ENCODE results near the gene IPO11. TPM values are rescaled to one million over a fixed set of nuclear protein-coding genes. Genes with fewer than 3 reads are reported as not detected.

Gene IPO11
- total and polyA plus RNA-seq, 10 donors: 7.8 to 42.2 (median 34.0) TPM

DNA sequence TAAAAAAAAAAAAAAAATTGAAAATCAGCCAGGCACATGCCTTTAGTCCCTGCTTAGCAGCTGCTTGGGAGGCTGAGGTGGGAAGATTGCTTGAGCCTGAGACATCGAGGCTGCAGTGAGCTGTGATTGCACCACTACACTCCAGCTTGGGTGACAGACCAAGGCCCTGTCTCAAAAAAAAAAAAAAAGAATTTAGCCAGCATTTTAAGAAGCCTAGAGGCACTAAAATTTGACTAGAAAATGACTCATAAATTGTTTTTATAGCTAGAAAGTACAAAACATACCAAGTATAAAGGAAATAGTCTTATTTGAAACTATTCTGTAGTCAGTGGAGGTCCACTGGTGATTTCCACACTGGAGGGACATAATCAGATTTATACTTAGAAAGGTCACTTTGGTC, 183.5 kb downstream of the IPO11 start:
- WGBS, 5 donors: 92 to 100% (median 96%) methylated on average over 1 of the region's 1 CpG

DNA sequence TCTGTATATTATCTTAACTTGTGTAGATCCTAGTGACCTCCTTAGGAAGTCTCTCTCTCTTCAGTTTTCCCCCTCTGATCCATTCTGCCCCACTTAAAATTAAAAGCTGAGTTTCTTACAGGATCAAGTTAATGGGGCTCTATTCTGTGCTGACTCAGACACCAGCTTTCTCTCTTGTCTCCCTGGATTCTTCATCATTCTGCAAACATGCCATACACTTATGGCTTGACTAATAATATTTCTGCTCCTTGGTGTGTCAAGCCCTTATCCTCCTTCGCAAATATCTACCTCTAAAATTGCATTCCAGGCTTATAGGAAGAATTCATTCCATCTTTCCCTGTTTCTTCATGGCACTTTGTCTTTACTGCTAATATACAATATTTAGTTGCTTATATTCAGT, 184.1 kb downstream of the IPO11 start:
- no peaks in the 10 kb centered on the region for H3K4me1 ChIP-seq
- H3K27ac ChIP-seq: no peak overlapping the region
- no peak overlapping the region for H3K4me3 ChIP-seq
- 95 to 100% (median 98%) methylated on average over 1 of the region's 1 CpG for WGBS, 5 donors
- H3K9me3 ChIP-seq: peaks cover 0 to 11% (median 0%) of the 10 kb centered on the region in 8 donors
- TF ChIP-seq POLR2AphosphoS5 (IDR thresholded peaks at IDR 0.05) (no peak), POLR2A (IDR thresholded peaks at IDR 0.05) (no peak)
- TF ChIP-seq, protein P1, sequence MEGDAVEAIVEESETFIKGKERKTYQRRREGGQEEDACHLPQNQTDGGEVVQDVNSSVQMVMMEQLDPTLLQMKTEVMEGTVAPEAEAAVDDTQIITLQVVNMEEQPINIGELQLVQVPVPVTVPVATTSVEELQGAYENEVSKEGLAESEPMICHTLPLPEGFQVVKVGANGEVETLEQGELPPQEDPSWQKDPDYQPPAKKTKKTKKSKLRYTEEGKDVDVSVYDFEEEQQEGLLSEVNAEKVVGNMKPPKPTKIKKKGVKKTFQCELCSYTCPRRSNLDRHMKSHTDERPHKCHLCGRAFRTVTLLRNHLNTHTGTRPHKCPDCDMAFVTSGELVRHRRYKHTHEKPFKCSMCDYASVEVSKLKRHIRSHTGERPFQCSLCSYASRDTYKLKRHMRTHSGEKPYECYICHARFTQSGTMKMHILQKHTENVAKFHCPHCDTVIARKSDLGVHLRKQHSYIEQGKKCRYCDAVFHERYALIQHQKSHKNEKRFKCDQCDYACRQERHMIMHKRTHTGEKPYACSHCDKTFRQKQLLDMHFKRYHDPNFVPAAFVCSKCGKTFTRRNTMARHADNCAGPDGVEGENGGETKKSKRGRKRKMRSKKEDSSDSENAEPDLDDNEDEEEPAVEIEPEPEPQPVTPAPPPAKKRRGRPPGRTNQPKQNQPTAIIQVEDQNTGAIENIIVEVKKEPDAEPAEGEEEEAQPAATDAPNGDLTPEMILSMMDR (IDR thresholded peaks at IDR 0.05 in 8 of 11, conservative IDR thresholded peaks at IDR 0.05 in 3 of 11): no peak
- no peaks in the 10 kb centered on the region for H3K27me3 ChIP-seq (replicated peaks in 1 of 7)
- peaks cover 0 to 37% (median 11%) of the 10 kb centered on the region in 6 donors for H3K36me3 ChIP-seq
- intact Hi-C loops (cut with DNase I; ENCODE audit: low total_unique reads): no loop called here
- DNase-seq: no peak

More for the DNA sequence above, 183.5 kb downstream of the IPO11 start:
- intact Hi-C loops (cut with DNase I; ENCODE audit: low total_unique reads): no loop called here
- H3K27ac ChIP-seq: no peak overlapping the region
- TF ChIP-seq, protein P1 (IDR thresholded peaks at IDR 0.05 in 8 of 11, conservative IDR thresholded peaks at IDR 0.05 in 3 of 11): no peak
- TF ChIP-seq POLR2A (IDR thresholded peaks at IDR 0.05) (no peak), POLR2AphosphoS5 (IDR thresholded peaks at IDR 0.05) (no peak)
- H3K4me1 ChIP-seq: no peaks in the 10 kb centered on the region
- H3K9me3 ChIP-seq: peaks cover 0 to 11% (median 0%) of the 10 kb centered on the region in 8 donors
- H3K27me3 ChIP-seq (replicated peaks in 1 of 7): no peaks in the 10 kb centered on the region
- no peak overlapping the region for H3K4me3 ChIP-seq
- DNase-seq: no peak
- H3K36me3 ChIP-seq: peaks cover 0 to 41% (median 15%) of the 10 kb centered on the region in 6 donors

DNA sequence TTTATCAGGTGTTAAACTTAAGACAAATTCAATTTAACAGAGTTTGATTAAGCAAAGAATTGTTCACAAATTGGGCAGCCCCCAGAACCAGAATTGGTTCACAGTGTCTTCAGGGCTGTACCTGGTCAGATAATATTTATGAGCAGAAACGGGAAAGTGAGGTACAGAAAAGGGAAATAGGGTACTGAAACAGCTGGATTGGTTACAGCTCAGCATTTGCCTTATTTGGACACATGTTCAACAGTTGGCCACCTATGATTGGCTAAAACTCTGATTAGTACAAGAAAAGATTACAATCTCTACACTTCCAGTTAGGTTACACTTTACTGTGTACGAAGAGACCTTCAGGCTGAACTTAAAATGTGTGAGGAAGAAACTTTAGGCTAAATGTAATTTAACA, 184.8 kb downstream of the IPO11 start:
- no peak for TF ChIP-seq POLR2AphosphoS5 (IDR thresholded peaks at IDR 0.05)
- TF ChIP-seq, protein P1 (IDR thresholded peaks at IDR 0.05 in 8 of 11, conservative IDR thresholded peaks at IDR 0.05 in 3 of 11): no peak
- no peak for TF ChIP-seq POLR2A (IDR thresholded peaks at IDR 0.05)
- no peak for DNase-seq
- H3K9me3 ChIP-seq: peaks cover 0 to 5% (median 0%) of the 10 kb centered on the region in 8 donors
- no peaks in the 10 kb centered on the region for H3K27me3 ChIP-seq (replicated peaks in 1 of 7)
- H3K27ac ChIP-seq: no peak overlapping the region
- H3K36me3 ChIP-seq: peaks cover 0 to 33% (median 6%) of the 10 kb centered on the region in 6 donors
- 67 to 88% (median 82%) methylated on average over 2 of the region's 2 CpGs for WGBS, 5 donors
- H3K4me3 ChIP-seq: no peak overlapping the region
- no peaks in the 10 kb centered on the region for H3K4me1 ChIP-seq
- intact Hi-C loops (cut with DNase I; ENCODE audit: low total_unique reads): no loop called here

DNA sequence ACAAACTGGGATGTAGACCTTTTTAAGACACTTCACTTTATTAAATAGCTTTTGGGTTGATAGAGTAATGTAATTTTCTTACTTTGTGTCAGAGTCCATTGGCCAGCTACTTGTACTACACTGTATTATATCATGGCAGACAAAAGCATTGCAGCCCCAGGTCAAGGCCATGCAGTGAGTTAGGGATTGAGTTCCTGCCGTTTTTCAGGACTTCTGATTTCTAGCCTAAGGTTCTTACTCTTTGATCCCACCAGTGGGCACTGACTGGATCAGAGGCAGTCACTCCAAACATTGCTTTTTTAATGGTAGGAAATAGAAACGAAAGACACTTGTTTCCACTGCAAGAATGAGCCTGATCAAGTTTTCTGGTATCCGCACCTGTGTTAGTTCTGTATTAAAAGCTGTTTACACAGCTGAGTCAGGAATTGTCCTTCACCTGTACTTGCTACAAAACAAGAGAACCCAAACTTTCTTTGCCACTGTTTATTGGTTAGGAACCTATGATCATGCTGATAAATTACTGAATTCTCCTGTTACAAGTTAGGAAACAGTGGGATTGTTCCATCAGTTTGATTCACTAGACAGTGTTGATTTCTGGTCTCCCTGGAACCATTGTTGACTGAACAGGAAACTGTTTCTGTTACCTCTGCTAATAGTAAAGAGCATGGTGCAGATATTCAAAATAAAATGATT, 188.1 kb downstream of the IPO11 start:
- DNase-seq: no peak
- Histone ChIP-seq H3K9me3 (no peaks in the 10 kb centered on the region), H3K4me1 (no peaks in the 10 kb centered on the region), H3K27ac (no peak overlapping the region), H3K4me3 (no peak overlapping the region), H3K27me3 (replicated peaks in 1 of 7) (no peaks in the 10 kb centered on the region), H3K36me3 (peaks cover 0 to 24% (median 4%) of the 10 kb centered on the region in 6 donors)
- TF ChIP-seq POLR2AphosphoS5 (IDR thresholded peaks at IDR 0.05) (no peak), POLR2A (IDR thresholded peaks at IDR 0.05) (no peak)
- TF ChIP-seq, protein P1 (IDR thresholded peaks at IDR 0.05 in 8 of 11, conservative IDR thresholded peaks at IDR 0.05 in 3 of 11): no peak
- intact Hi-C loops (cut with DNase I; ENCODE audit: low total_unique reads): no loop called here
- WGBS, 5 donors: 77 to 85% (median 83%) methylated on average over 3 of the region's 3 CpGs

All from spleen (tissue), 11 donors.